H9 (cell line): ENCODE measurements around the gene ABHD12. TPM values are rescaled to one million over a fixed set of nuclear protein-coding genes. Genes with fewer than 3 reads are reported as not detected.

Source experiments
- DNase-seq: peaks from one replicate; pipeline ENCODE4 v3.0.0-alpha.2; 2017
- H2AFZ ChIP-seq: one replicate; pipeline ENCODE4 v1.6.1; 2013; ENCODE audit warnings: mild to moderate bottlenecking, low read length, control low read depth, moderate library complexity
- H2AK5ac ChIP-seq: 2 replicates; pipeline ENCODE4 v1.6.1; 2013; ENCODE audit warnings: low read length, control low read depth, mixed read lengths; ENCODE audit not compliant: insufficient read length
- H2BK120ac ChIP-seq: one replicate; pipeline ENCODE4 v1.6.1; 2013; ENCODE audit warnings: low read depth, mild to moderate bottlenecking, low read length, control low read depth, inconsistent platforms; ENCODE audit not compliant: poor library complexity, severe bottlenecking
- H2BK12ac ChIP-seq: 2 replicates; pipeline ENCODE4 v1.6.1; 2013; ENCODE audit warnings: low read length, control low read depth, mixed read lengths, low read depth; ENCODE audit not compliant: insufficient read length
- H2BK15ac ChIP-seq: 2 replicates; pipeline ENCODE4 v1.6.1; 2013; ENCODE audit warnings: low read depth, low read length, control low read depth
- H2BK20ac ChIP-seq: one replicate; pipeline ENCODE4 v1.6.1; 2013; ENCODE audit warnings: low read depth, mild to moderate bottlenecking, low read length, control low read depth, inconsistent platforms; ENCODE audit not compliant: poor library complexity, severe bottlenecking
- H2BK5ac ChIP-seq: 2 replicates; pipeline ENCODE4 v1.6.1; 2013; ENCODE audit warnings: low read length, control low read depth, mixed read lengths; ENCODE audit not compliant: insufficient read length
- H3K14ac ChIP-seq: 2 replicates; pipeline ENCODE4 v1.6.1; 2013; ENCODE audit warnings: low read length, control low read depth; ENCODE audit not compliant: insufficient read depth
- H3K18ac ChIP-seq: 2 replicates; pipeline ENCODE4 v1.6.1; 2013; ENCODE audit warnings: low read depth, mild to moderate bottlenecking, mixed read lengths, low read length, control low read depth; ENCODE audit not compliant: insufficient read length
- H3K23ac ChIP-seq: 2 replicates; pipeline ENCODE4 v1.6.1; 2013; ENCODE audit warnings: low read length, control low read depth, mixed read lengths, low read depth; ENCODE audit not compliant: insufficient read length
- H3K23me2 ChIP-seq: 2 replicates; pipeline ENCODE4 v1.6.1; 2013; ENCODE audit warnings: low read depth, mild to moderate bottlenecking, mixed read lengths, low read length, control low read depth; ENCODE audit not compliant: insufficient read length, poor library complexity, severe bottlenecking
- H3K27ac ChIP-seq: 2 replicates; pipeline ENCODE4 v1.5.1; 2013; ENCODE audit warnings: low read length, control low read depth, mixed read lengths, low read depth; ENCODE audit not compliant: insufficient read length
- H3K27me3 ChIP-seq: 2 replicates; pipeline ENCODE4 v1.6.1; 2013; ENCODE audit warnings: low read length, control low read depth, inconsistent platforms; ENCODE audit not compliant: insufficient read depth
- H3K4ac ChIP-seq: 2 replicates; pipeline ENCODE4 v1.6.1; 2013; ENCODE audit warnings: low read depth, mild to moderate bottlenecking, control low read depth, inconsistent platforms, low read length, moderate library complexity
- H3K4me1 ChIP-seq: 2 replicates; pipeline ENCODE4 v1.6.1; 2013; ENCODE audit warnings: low read length, control low read depth, inconsistent platforms; ENCODE audit not compliant: insufficient read depth
- H3K4me2 ChIP-seq: 2 replicates; pipeline ENCODE4 v1.6.1; 2013; ENCODE audit warnings: low read length, control low read depth, mixed read lengths; ENCODE audit not compliant: insufficient read length, insufficient read depth
- H3K56ac ChIP-seq: 2 replicates; pipeline ENCODE4 v1.6.1; 2013; ENCODE audit warnings: low read depth, mild to moderate bottlenecking, mixed read lengths, low read length, control low read depth; ENCODE audit not compliant: insufficient read length
- H3K79me1 ChIP-seq: 2 replicates; pipeline ENCODE4 v1.6.1; 2013; ENCODE audit warnings: low read depth, mild to moderate bottlenecking, moderate library complexity, low read length, control low read depth, inconsistent platforms; ENCODE audit not compliant: insufficient read depth, poor library complexity, severe bottlenecking
- H3K79me2 ChIP-seq: 2 replicates; pipeline ENCODE4 v1.6.1; 2013; ENCODE audit warnings: low read length, control low read depth, inconsistent platforms; ENCODE audit not compliant: insufficient read depth
- H3K9ac ChIP-seq: 2 replicates; pipeline ENCODE4 v1.6.1; 2013; ENCODE audit warnings: low read length, control low read depth, mixed read lengths; ENCODE audit not compliant: insufficient read length; ENCODE audit errors: extremely low read depth
- H3K9me3 ChIP-seq: one replicate; pipeline ENCODE4 v1.6.1; 2013; ENCODE audit warnings: low read depth, low read length, inconsistent platforms; ENCODE audit not compliant: control insufficient read depth
- H3T11ph ChIP-seq: one replicate; pipeline ENCODE4 v1.6.1; 2013; ENCODE audit warnings: mild to moderate bottlenecking, low read length, control low read depth, inconsistent platforms
- H4K20me1 ChIP-seq: one replicate; pipeline ENCODE4 v1.6.1; 2013; ENCODE audit not compliant: control insufficient read depth, insufficient read length, insufficient read depth
- H4K5ac ChIP-seq: 2 replicates; pipeline ENCODE4 v1.6.1; 2013; ENCODE audit warnings: low read depth, mild to moderate bottlenecking, mixed read lengths, low read length, control low read depth; ENCODE audit not compliant: insufficient read length
- H4K8ac ChIP-seq: replicated peaks from 2 replicates; pipeline ENCODE4 v1.6.1; 2013; ENCODE audit warnings: low read length, control low read depth, mixed read lengths, low read depth; ENCODE audit not compliant: insufficient read length
- H4K91ac ChIP-seq: 2 replicates; pipeline ENCODE4 v1.6.1; 2013; ENCODE audit warnings: low read depth, mild to moderate bottlenecking, moderate library complexity, mixed read lengths, low read length, control low read depth; ENCODE audit not compliant: insufficient read length
- H3K27ac Mint-ChIP-seq, 3 experiments: 2 replicates in 2 of 3; 3 replicates in 1 of 3; pipeline ENCODE4 v1.8.0; 2020 to 2021; ENCODE audit warnings: mixed read lengths in 3 of 3, mild to moderate bottlenecking in 1 of 3, moderate library complexity in 1 of 3
- H3K27me3 Mint-ChIP-seq: 2 replicates; pipeline ENCODE4 v1.8.0; 2021; ENCODE audit warnings: low read depth, mild to moderate bottlenecking, moderate library complexity, mixed read lengths
- H3K36me3 Mint-ChIP-seq, 3 experiments: 2 replicates in 2 of 3; 3 replicates in 1 of 3; pipeline ENCODE4 v1.8.0; 2020 to 2021; ENCODE audit warnings: low read depth in 3 of 3, mixed read lengths in 3 of 3; ENCODE audit not compliant: insufficient read depth in 1 of 3
- H3K4me1 Mint-ChIP-seq, 2 experiments: 2 replicates each; pipeline ENCODE4 v1.8.0; 2020; ENCODE audit warnings: mixed read lengths in 2 of 2
- H3K4me3 Mint-ChIP-seq, 2 experiments: 2 replicates in 1 of 2; 3 replicates in 1 of 2; pipeline ENCODE4 v1.8.0; 2020 to 2021; ENCODE audit warnings: mild to moderate bottlenecking in 2 of 2, mixed read lengths in 2 of 2, moderate library complexity in 1 of 2
- H3K9me3 Mint-ChIP-seq, 2 experiments: 2 replicates in 1 of 2; 3 replicates in 1 of 2; pipeline ENCODE4 v1.8.0; 2020; ENCODE audit warnings: mild to moderate bottlenecking in 2 of 2, mixed read lengths in 2 of 2, moderate library complexity in 1 of 2
- CTCF ChIP-seq: fragments of 200-600 bp; sonication (generic); conservative IDR thresholded peaks from 3 replicates; pipeline ENCODE4 v1.8.0; 2021; ENCODE audit warnings: antibody characterized with exemption, mild to moderate bottlenecking
- WGBS: extraction: QIAGEN DNeasy Blood & Tissue Kit; methylation state at CpG from one replicate; pipeline ENCODE4 v1.1.7; 2013; ENCODE audit warnings: missing lambda C conversion rate, low lambda C conversion rate, mixed read lengths; ENCODE audit not compliant: insufficient read length; ENCODE audit errors: extremely low coverage; 5-methylcytosine and 5-hydroxymethylcytosine counted together
- total RNA-seq: library from RNA; stranded (reverse); gene quantifications from 2 replicates; pipeline ENCODE4 v1.2.1, GENCODE V29; 2021

Gene ABHD12
- total RNA-seq, 1 experiment from 2014 or later, result 54.4 TPM

GRCh38 chr20:25277941-25278521, 112.6 kb downstream of the ABHD12 start:
- Histone ChIP-seq H3K9me3 (no peaks in the 10 kb centered on the region), H3K14ac (no peak overlapping the region), H2BK5ac (no peak overlapping the region), H3K79me1 (no peaks in the 10 kb centered on the region), H3T11ph (no peak overlapping the region), H3K23ac (no peak overlapping the region), H2AFZ (no peak overlapping the region), H3K4me2 (no peak overlapping the region), H4K8ac (no peak overlapping the region), H3K4ac (no peak overlapping the region), H2AK5ac (no peak overlapping the region), H2BK12ac (no peak overlapping the region), H4K91ac (no peak overlapping the region), H3K27ac (no peak overlapping the region), H3K56ac (no peak overlapping the region), H2BK20ac (no peak overlapping the region), H3K18ac (no peak overlapping the region), H3K4me1 (no peaks in the 10 kb centered on the region), H4K20me1 (no peaks in the 10 kb centered on the region), H3K27me3 (no peaks in the 10 kb centered on the region), H2BK120ac (no peak overlapping the region), H3K9ac (no peak overlapping the region), H3K23me2 (no peaks in the 10 kb centered on the region), H2BK15ac (no peak overlapping the region), H3K79me2 (no peaks in the 10 kb centered on the region), H4K5ac (no peak overlapping the region)
- no CpG with 5 or more reads among the region's 19 CpGs for WGBS
- H3K27me3 Mint-ChIP-seq, result no peaks in the 10 kb centered on the region
- no peak overlapping the region for H3K27ac Mint-ChIP-seq
- no peak for TF ChIP-seq CTCF
- no peak overlapping the region for H3K4me3 Mint-ChIP-seq
- no peaks in the 10 kb centered on the region; a peak in 1 of 5 replicates for H3K9me3 Mint-ChIP-seq
- no peak for DNase-seq
- H3K4me1 Mint-ChIP-seq, result no peaks in the 10 kb centered on the region
- H3K36me3 Mint-ChIP-seq, result peaks cover 18 to 70% (median 40%) of the 10 kb centered on the region in 3 experiments; a peak in 6 of 7 replicates
